Activated T-cell treated with anti-CD3 and anti-CD28 coated beads, Interleukin-2, amount 50 U/mL, for 24 hours (primary cell): ENCODE measurements around the gene FILIP1L.
"Not testable (repeated sequence)": the region's sequence is repeated elsewhere in the genome, so short reads cannot be mapped to it uniquely, and the experiment has no call there.

Experiments used
- DNase-seq: peaks from one replicate; pipeline ENCODE4 v3.0.0-alpha.2; 2020
- H3K27ac Mint-ChIP-seq: 2 replicates; pipeline ENCODE4 v1.8.0; 2020; ENCODE audit warnings: mild to moderate bottlenecking, mixed read lengths
- H3K27me3 Mint-ChIP-seq: 2 replicates; pipeline ENCODE4 v1.8.0; 2020; ENCODE audit warnings: mixed read lengths
- H3K36me3 Mint-ChIP-seq: 2 replicates; pipeline ENCODE4 v1.8.0; 2020; ENCODE audit warnings: low read depth, mixed read lengths
- H3K4me1 Mint-ChIP-seq: 2 replicates; pipeline ENCODE4 v1.8.0; 2020; ENCODE audit warnings: low read depth, mixed read lengths
- H3K4me3 Mint-ChIP-seq: 2 replicates; pipeline ENCODE4 v1.8.0; 2020; ENCODE audit warnings: mild to moderate bottlenecking, moderate library complexity, mixed read lengths
- H3K9me3 Mint-ChIP-seq: 2 replicates; pipeline ENCODE4 v1.8.0; 2020; ENCODE audit warnings: mixed read lengths

FILIP1L gene

DNA sequence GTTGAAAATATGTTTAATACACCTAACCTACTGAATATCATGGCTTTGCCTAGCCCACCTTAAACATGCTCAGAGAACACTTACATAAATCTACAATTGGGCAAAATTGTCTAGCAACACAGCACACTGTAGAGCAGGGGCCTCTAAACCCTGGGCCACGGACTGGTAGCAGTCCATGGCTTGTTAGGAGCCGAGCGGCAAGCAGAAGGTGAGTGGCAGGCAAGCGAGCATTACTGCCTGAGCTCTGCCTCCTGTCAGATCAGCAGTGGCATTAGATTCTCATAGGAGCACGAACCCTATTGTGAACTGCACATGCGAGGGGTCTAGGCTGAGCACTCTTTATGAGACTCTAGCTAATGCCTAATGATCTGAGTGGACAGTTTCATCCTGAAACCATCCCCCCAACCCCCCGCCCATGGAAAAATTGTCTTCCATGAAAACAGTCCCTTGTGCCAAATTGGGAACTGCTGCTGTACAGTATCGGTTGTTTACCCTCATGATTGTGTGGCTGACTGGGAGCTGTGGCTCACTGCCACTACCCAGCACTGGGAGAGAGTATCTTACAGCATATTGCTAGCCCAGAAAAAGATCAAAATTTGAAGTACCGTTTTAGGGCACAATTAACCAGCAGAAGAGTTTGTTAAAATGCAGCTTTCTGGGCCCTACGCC, 270.6 kb downstream of the FILIP1L start:
- H3K4me3 Mint-ChIP-seq: no peak overlapping the region
- H3K9me3 Mint-ChIP-seq: no peaks in the 10 kb centered on the region
- DNase-seq: no peak
- H3K36me3 Mint-ChIP-seq: peaks cover 10% of the 10 kb centered on the region
- H3K27me3 Mint-ChIP-seq: no peaks in the 10 kb centered on the region
- H3K4me1 Mint-ChIP-seq: peaks cover 21% of the 10 kb centered on the region
- H3K27ac Mint-ChIP-seq: no peak overlapping the region

DNA sequence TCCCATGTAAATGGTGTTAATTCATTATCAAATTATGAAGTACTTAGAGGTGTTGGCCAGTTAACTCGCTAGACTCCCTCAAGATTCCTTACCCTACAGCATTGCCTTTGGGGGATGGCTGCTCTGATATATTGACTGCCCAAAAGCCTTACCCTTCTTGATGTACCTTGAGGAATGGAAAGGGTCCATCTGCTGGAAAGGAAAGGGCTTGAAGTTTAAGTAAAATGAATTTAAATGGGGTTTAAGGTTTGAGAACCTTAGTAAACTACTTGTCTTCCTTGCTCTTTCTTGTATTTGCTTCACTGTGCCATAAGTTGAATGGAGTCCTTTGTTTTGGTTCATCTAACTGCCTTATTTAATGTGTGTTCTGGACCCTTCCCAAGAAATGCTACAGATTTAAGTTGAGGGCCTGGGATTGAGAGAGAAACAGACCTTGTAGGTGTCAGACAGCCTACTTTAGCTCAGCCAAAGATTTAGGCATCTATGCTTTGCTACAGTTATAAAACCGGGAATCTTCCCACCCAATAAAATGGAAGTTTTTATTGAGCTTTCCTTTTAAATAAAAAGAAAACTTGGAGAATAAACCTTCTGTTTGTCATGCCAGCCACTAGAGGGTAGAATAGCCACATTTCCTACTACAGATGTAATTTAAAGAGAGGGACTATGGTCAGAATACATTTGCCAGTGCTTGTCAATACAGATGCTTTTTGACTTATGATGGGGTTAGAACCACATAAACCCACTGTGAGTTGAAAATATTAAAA, 271.3 kb downstream of the FILIP1L start:
- H3K27ac Mint-ChIP-seq: no peak overlapping the region
- no peak overlapping the region for H3K4me3 Mint-ChIP-seq
- DNase-seq: no peak
- H3K4me1 Mint-ChIP-seq: peaks cover 21% of the 10 kb centered on the region
- H3K36me3 Mint-ChIP-seq: peaks cover 10% of the 10 kb centered on the region
- no peaks in the 10 kb centered on the region for H3K27me3 Mint-ChIP-seq
- H3K9me3 Mint-ChIP-seq: no peaks in the 10 kb centered on the region

DNA sequence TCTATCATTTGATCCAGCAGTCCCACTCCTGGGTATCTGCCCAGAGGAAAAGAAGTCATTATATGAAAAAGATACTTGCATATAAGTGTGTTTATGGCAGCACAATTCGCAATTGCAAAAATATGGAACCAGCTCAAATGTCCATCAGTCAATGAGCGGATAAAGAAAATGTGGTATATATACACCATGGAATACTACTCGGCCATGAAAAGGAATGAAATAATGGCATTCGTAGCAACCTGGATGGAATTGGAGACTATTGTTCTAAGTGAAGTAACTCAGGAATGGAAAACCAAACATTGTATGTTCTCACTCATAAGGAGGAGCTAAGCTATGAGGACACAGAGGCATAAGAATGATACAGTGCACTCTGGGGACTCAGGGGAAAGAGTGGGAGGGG, 272.4 kb downstream of the FILIP1L start:
- not testable (repeated sequence) for H3K4me3 Mint-ChIP-seq, DNase-seq, H3K36me3 Mint-ChIP-seq, H3K9me3 Mint-ChIP-seq, H3K27me3 Mint-ChIP-seq, H3K27ac Mint-ChIP-seq
- peaks cover 18% of the 10 kb centered on the region for H3K4me1 Mint-ChIP-seq

DNA sequence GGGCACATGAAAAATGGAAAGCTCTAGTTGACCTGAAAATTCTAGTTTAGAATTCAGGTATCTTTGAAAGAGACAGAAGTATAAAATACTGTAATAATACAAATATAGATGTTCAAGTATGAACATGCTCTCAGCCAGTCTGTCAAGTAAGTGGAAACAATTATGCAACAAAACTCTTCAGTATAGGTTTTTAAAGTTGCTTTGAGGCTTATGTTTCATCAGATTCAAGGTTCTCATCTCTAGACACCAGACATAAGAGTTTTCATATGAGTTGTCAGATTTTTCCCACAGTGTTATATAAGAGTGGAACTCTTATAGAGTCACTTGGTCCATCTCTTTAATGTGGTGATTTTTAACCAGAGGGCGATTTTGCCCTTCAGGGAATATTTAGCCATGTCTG, 274.7 kb downstream of the FILIP1L start:
- Mint-ChIP-seq H3K36me3 (peaks cover 10% of the 10 kb centered on the region), H3K9me3 (no peaks in the 10 kb centered on the region), H3K4me1 (peaks cover 6% of the 10 kb centered on the region), H3K27me3 (no peaks in the 10 kb centered on the region), H3K4me3 (no peak overlapping the region), H3K27ac (no peak overlapping the region)
- DNase-seq: no peak

DNA sequence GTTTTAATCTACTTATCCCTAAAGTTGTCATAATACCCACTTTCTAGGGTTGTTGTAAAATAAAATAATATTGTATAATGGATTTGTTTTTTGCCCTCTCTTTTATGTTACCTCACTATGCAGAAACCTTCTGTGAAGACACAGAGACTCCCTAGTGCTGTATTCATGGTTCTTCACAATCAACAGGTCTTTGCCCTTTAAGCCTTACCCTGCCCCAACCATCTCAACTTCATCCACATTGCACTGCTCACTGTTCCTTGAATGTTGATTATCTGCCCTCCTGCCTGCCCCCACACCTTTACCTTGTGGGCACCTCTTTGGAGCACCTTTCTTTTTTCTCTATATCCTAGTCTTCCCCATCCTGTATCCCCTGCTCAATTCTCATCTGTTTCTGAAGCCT, 275.5 kb downstream of the FILIP1L start:
- Mint-ChIP-seq H3K9me3 (no peaks in the 10 kb centered on the region), H3K36me3 (peaks cover 10% of the 10 kb centered on the region), H3K27me3 (no peaks in the 10 kb centered on the region)

DNA sequence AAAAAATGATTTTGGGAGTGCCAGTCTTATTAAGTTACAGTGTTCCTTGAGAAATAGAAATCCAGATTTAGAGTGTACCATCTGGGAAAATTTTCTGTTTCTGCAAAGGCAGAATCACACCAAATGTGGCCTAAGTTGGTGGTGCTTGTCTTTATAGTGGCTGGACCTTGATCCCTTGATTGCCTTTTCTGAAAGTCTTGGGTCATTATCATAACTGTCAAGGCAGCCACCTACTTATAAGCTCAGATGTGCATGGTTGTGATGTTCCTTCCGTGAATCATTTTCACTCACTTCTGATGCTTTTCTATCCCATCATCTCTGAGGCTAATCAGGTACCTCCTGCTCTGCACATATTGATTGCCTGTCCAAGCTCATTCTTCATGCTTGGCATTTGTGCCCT, 276.6 kb downstream of the FILIP1L start:
- no peaks in the 10 kb centered on the region for H3K9me3 Mint-ChIP-seq

More for the DNA sequence above, 275.5 kb downstream of the FILIP1L start:
- Mint-ChIP-seq H3K4me1 (peaks cover 4% of the 10 kb centered on the region), H3K27ac (no peak overlapping the region), H3K4me3 (no peak overlapping the region)
- DNase-seq: no peak

DNA sequence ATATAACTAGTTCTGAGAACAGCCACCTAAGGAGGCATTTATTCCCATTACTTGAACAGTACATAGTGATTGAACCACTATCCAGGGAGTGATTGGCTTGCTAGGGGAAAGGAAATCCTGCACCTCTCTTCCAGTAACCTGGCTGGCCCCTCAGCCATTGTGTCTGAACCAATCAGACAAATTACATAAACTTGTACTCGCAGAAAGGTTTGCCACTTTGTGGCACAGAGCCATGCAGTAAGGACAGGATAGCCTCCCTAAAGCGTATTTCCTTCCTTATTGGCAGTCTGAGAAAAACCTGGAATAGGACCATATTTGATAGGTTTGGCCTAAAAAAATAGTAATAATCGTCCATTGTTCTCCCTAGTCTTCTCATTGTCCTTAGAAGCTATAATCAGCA, 277.6 kb downstream of the FILIP1L start:
- no peak for DNase-seq
- no peak overlapping the region for H3K4me3 Mint-ChIP-seq
- H3K9me3 Mint-ChIP-seq: no peaks in the 10 kb centered on the region
- no peaks in the 10 kb centered on the region for H3K27me3 Mint-ChIP-seq
- H3K4me1 Mint-ChIP-seq: peaks cover 7% of the 10 kb centered on the region
- H3K27ac Mint-ChIP-seq: no peak overlapping the region
- peaks cover 8% of the 10 kb centered on the region for H3K36me3 Mint-ChIP-seq

More for the DNA sequence above, 276.6 kb downstream of the FILIP1L start:
- H3K4me1 Mint-ChIP-seq: peaks cover 4% of the 10 kb centered on the region
- no peak overlapping the region for H3K27ac Mint-ChIP-seq
- H3K4me3 Mint-ChIP-seq: no peak overlapping the region
- no peaks in the 10 kb centered on the region for H3K27me3 Mint-ChIP-seq
- no peak for DNase-seq
- H3K36me3 Mint-ChIP-seq: peaks cover 10% of the 10 kb centered on the region

DNA sequence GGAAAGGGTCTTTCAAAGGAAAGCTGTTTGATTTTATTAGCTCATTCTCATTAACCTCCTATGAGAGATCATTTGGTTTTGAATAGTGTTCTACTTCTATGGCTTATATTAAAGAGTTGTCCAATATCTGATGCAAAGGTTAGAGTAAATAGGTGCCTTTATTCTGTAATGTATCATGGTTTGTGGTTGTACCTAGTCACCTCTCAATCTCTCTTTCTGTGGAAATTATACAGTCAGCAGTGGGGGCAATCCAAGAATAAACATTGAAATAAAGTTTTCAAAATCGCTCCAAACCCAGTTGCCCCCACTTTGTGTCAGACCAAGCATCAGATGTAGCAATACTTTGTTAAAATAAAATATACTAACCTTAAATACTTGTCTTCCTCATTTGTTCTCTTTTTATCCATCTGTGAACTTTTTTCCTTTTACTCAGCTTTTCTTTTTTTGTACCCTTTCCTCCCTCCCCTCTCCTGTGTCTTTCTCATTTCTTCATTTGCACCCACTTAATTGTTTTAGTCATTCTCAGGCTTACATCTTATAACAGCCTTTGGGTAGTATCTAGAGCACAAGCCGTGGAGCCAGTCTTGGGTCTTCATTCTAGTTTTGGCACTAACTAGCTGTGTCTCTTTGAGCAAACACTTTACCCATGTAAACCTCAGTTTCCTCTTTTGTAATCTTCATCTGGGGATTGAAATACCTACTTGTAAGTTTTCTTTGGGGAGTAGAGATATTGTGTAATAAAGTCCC, 279.9 kb downstream of the FILIP1L start:
- DNase-seq: no peak
- Mint-ChIP-seq H3K27me3 (no peaks in the 10 kb centered on the region), H3K36me3 (peaks cover 2% of the 10 kb centered on the region), H3K4me1 (peaks cover 15% of the 10 kb centered on the region), H3K4me3 (no peak overlapping the region), H3K9me3 (no peaks in the 10 kb centered on the region), H3K27ac (no peak overlapping the region)

DNA sequence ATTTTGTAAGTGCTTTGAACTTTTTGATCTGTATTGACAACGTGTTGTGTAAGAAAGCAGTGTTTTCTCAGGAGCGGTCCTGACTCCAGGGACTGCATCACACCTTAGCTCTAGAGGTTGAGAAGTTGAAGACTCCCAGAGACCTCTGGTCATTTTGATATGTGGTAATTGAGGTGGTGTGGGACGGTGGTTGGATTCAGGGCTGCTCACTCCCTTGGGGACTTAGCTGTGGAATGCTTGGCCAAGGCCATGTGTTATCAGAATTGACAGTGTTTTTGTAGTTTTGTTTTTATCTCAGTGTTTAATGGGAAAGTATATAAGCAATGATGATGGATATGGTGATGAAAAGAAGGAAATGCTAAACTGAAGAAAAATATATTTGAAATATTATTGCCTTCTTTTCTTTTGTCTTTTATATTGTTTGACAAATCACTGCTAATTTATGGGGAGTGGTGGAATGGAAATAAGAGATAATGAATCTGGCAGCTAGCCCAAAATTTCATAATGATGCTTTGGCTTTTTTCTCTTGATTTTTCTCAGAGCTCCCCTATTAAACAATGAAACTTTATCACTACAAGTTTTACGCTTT, 280.6 kb downstream of the FILIP1L start:
- Mint-ChIP-seq H3K4me1 (peaks cover 19% of the 10 kb centered on the region), H3K27ac (peak overlapping the region; percentile 42), H3K9me3 (no peaks in the 10 kb centered on the region), H3K4me3 (no peak overlapping the region), H3K36me3 (peaks cover 2% of the 10 kb centered on the region), H3K27me3 (no peaks in the 10 kb centered on the region)
- DNase-seq: no peak

DNA sequence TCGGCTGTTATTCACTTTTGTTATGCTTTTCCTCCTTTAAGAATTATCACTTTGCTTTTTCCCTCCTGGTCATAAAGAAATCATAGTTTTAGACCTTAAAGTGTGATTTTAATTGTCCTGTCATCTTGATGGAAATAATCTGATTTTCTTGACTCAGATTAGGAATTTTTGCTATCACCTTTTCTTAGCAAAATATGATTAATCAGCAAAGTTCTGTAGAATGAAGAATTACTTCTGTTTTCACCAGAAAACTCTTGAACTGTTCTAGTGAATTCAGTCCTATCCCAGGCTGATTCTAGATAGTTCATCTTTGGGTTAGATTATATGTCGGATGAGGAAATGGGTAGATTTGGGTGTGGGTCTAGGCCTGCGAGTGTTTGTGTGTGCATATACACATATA, 284.5 kb downstream of the FILIP1L start:
- Mint-ChIP-seq H3K4me1 (peaks cover 31% of the 10 kb centered on the region), H3K9me3 (no peaks in the 10 kb centered on the region), H3K27ac (no peak overlapping the region), H3K27me3 (no peaks in the 10 kb centered on the region), H3K4me3 (no peak overlapping the region), H3K36me3 (peaks cover 19% of the 10 kb centered on the region)
- no peak for DNase-seq

DNA sequence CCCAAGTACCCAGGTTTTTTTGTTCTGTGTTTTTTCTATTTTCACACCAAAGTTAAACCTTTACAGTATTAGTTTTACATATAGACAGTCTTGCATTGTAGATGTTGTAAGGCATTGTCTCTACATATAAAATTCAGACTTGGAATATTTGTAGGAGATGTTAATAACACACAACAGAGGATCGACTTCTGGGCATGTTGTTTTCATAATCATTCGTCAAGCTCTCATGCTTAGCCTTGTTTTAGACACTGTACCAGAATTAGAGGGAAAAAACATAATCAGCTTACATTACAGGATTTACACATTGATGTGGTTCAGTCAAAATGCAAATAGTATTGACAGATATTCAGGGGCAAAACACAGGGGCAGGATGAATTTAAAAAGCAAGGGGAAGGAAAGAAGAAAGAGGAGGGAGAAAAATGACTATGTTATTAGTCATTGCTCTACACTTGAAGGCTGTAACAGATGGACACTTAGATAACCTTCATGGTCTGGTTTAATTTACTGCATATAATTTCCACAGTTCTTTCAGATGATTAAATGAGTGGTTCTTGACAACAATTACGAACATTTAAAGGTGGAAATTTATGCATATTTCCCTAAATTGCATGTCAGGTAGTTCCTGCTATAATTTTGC, 289.2 kb downstream of the FILIP1L start:
- Mint-ChIP-seq H3K4me1 (peaks cover 47% of the 10 kb centered on the region), H3K27me3 (no peaks in the 10 kb centered on the region), H3K9me3 (no peaks in the 10 kb centered on the region), H3K27ac (peak overlapping the region; percentile 72), H3K4me3 (no peak overlapping the region), H3K36me3 (peaks cover 40% of the 10 kb centered on the region)
- no peak for DNase-seq

DNA sequence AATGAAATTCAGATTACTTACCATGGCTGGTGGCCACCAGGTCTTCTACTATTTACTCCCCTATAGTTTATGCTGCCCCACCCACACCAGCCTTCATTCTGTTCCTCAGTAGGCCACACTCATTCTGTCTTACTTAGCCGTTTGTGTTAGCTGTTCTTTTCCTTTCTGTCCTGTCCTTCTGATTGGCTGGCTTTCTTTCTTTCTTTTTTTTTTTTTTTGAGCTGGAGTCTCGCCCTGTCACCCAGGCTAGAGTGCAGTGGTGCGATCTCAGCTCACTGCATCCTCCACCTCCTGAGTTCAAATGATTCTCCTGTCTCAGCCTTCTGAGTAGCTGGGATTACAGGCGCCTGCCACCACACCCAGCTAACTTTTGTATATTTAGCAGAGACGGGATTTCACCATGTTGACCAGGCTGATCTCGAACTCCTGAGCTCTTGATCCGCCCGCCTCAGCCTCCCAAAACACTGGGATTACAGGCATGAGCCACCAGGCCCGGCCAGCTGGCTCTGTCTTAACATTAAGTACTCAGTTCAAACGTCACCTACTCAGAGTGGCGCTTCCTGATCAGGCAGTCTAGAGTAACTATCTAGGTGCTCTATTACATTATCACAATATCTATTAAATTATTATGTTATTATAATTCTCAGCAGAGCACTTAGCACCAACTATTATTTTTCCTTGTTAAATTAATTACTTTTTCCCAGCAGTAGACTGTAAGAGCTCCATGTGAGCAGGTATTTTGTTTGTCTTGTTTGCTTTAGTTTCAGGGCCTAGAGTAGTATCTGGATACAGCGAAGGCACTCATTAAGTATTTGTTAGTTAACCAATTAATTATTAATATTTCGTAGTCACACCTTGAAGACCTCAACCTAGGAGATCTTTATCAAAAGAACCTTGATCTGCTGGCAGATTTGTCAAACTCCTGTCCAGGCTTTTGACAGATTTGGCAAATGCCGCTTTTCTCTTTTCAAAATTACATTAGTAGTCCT, 290.3 kb downstream of the FILIP1L start:
- Mint-ChIP-seq H3K4me3 (no peak overlapping the region), H3K36me3 (peaks cover 48% of the 10 kb centered on the region), H3K27me3 (no peaks in the 10 kb centered on the region), H3K9me3 (no peaks in the 10 kb centered on the region), H3K27ac (peak overlapping the region; percentile 36), H3K4me1 (peaks cover 49% of the 10 kb centered on the region)
- DNase-seq: no peak

DNA sequence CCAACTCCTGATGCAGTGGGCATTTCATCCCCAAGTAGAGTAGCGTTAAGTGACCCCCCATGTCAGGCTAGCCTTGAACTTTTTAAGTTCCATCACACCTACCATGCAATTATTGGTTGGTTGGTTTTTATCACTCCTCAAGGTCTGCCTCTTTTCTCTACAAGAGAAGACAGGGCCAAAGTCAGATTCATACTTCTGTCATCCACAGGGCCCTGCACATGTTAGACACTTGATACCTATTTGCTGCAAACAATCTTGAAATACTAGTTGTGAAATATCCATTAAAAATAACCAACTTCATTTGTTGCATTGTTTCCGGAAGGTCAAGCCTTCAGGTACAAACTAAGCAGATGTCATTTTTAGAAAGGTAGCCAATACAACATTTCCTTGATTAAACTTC, 295.5 kb downstream of the FILIP1L start:
- Mint-ChIP-seq H3K27me3 (no peaks in the 10 kb centered on the region), H3K4me3 (peak overlapping the region; percentile 92), H3K27ac (peak overlapping the region; percentile 98), H3K9me3 (no peaks in the 10 kb centered on the region), H3K36me3 (peaks cover 52% of the 10 kb centered on the region), H3K4me1 (peaks cover 53% of the 10 kb centered on the region)
- DNase-seq: no peak
